Lung microvascular endothelial cell (primary cell): ENCODE measurements around the gene CPED1. TPM values are rescaled to one million over a fixed set of nuclear protein-coding genes. Genes with fewer than 3 reads are reported as not detected.
"Not testable (repeated sequence)": the region's sequence is repeated elsewhere in the genome, so short reads cannot be mapped to it uniquely, and the experiment has no call there.

Experiments used
- DNase-seq, 2 donors: peaks; one replicate each; pipeline versions ENCODE4 v3.0.0 to v3.0.0-alpha.2; 2010; ENCODE audit warnings: low read depth in 2 of 2
- total RNA-seq: library from RNA; depleted of rRNA; stranded (reverse); fragments of >200 nt; gene quantifications from 2 replicates; pipeline ENCODE4 v1.2.1, GENCODE V29; 2014

CPED1 gene
- total RNA-seq, 1 donor from 2014 or later: 0.20 TPM

DNA sequence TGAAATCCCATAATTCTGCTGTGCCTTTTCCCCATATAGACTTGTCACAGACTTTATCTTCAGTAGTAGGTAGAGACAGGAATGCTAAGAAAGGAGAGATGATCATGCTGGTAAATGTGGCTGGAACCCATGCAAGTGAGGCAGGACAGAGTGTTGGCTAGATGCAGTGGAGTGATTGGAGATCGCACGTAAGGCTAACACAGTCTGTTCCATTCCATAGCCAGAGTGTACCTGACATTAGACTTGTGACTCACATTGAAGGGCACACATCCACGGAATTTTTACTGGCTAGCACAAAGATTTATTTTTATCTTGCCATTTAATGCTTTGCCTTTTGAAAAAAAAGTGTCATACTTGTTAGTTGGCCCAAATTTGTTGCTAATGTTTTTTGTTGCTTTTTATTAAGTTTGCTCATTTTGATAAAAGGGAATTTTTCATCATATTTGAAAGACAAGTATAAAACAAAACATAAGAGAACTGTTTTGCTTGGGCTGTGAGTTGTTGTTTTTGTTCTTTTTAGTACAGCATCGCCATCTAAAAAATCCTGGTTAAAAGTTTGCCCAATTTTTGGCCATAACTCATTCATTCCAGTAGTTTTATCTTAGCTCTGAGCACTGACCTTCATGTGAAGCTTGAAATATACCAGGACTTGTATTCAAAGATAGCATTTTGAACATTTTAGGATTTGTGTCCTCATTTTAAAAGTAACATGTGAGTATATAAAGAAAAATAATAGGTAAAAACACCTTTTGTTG lies 81.0 kb downstream of the CPED1 start:
- DNase-seq: peak in 1 of 2 donors; percentile 48

GRCh38 chr7:121071132-121071531 lies 82.6 kb downstream of the CPED1 start:
- no peak for DNase-seq

DNA sequence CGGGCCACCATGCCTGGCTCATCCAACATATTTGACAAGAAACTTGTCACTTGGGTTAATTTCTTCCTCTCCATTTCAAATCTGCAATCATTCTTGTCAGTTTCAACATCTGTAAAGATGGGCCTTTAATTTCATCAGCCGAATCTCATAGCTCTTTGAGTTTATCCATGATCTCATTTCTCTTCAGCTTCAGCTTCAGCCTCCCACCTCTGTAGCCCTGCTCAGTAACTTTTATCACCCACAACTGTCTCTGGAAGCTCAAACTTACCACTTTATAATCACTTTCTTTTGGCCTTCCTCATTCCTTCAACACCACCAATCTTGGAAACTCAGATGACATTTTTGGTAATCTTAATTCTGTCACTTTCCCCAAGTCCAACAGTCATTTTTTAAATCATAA lies 83.2 kb downstream of the CPED1 start:
- DNase-seq: no peak

DNA sequence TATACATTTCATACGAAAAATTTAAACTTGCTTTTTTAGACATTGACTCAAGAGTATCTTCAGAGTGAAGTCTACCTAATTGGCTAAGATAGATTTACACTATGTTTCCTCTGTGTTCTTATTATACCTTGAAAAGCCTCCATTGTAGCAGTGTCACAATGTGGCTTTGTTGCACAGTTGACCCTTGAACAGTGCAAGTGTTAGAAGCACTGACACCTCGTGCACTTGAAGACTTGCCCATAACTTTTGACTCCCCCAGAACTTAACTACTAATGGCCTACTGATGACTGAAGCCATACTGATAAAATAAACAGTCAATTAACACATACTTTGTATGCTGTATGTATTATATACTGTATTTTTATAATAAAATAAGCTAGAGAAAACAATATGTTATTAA lies 84.3 kb downstream of the CPED1 start:
- no peak for DNase-seq

GRCh38 chr7:121073463-121074099 lies 85.1 kb downstream of the CPED1 start:
- DNase-seq: no peak

GRCh38 chr7:121075424-121075841 lies 86.9 kb downstream of the CPED1 start:
- not testable (repeated sequence) for DNase-seq

DNA sequence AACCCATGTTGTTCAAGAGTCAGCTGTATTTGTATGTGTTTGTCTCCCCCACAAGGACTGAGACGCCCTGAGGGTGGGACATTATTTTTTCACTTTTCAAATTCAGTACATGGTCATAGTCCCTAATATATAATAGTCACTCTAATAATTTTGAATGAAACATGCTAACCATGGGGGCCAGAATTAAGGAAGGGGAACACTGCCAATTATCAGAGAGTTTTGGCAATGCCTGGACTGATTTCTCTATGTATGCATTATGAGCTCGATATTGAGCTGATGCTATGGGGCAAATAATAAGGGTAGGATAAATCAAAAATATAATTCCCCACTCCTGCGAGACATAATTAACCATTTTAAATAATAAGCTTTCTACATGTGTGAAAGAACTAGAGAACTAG lies 87.4 kb downstream of the CPED1 start:
- no peak for DNase-seq

DNA sequence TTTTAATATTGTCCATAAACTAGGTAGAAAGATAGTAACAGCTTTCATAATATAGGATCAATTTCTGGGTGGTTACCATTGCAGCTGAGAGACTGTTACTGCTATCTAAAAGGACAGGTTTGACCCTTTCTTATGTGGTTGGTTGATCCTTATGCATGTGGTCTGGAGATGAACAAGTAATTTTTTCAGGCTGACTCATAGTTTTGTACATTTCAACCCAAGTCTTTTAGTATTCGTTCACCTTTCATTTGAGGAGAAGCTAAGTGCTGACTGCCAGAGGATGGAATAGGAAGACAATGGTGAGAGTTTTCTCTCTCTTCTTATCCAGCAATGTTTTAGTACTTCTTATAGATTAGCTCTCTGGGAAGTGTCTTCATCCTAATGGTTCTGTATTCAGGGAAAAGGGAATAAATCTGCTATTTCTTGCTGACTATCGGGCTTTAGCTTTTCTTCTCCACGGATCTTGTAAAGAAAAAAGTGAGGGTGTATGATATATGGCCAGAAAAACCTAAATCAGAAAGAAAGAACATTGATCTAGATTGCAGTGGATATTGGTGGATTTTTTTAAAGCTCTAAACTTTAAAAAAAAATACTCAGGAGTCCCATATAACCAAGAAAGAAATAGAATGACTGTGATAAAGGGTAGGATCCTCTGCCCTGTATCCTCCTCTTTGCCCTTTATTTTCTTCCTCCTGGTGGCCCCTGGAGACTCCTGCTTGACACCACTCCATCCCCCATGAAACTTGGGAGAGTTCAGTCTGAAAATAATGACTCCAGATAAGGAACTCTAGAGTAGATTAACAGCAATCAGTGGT lies 88.0 kb downstream of the CPED1 start:
- peak in 1 of 2 donors; percentile 33 for DNase-seq

DNA sequence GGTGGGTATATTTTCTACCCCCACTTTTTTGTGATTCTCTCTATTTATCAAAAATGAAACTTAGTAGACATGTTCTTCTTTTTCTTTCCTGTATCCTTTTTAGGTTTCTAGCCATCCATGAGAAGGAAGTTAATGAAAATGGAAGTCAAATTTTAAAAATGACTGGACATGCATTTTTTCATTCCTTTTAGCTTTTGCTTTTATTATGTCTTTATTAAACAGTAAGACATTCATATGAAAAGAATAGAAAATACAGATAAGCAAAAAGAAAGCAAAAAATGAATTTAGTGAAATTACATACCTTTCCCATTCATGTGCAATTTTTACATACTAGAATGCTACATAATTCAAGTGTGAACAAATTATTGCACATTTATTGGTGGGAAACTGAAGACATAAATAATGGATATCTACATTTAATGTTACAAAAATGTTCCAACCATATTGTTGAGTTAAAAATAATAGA lies 88.7 kb downstream of the CPED1 start:
- DNase-seq: no peak

DNA sequence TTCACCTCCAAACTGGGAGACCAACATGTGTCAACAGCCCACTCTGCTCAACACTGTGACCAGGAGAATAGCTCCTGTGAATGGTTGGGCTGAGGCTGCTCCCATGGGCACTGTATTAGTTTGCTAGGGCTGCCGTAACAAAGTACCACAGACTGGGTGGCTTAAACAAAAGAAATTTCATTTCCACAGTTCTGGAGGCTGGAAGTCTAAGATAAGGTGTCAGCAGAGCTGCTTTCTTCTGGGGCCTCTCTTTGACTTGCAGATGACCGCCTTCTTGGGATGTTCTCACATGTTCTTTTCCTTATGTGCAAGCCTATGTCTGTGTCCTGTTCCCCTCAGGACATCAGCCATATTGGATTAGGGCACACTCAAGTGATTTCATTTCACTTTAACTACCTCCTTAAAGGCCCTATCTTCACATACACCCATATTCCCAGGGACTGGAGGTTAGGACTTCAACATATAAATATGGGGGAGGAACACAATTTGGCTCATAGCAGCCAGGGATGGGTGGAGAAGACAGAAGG lies 90.3 kb downstream of the CPED1 start:
- no peak for DNase-seq

DNA sequence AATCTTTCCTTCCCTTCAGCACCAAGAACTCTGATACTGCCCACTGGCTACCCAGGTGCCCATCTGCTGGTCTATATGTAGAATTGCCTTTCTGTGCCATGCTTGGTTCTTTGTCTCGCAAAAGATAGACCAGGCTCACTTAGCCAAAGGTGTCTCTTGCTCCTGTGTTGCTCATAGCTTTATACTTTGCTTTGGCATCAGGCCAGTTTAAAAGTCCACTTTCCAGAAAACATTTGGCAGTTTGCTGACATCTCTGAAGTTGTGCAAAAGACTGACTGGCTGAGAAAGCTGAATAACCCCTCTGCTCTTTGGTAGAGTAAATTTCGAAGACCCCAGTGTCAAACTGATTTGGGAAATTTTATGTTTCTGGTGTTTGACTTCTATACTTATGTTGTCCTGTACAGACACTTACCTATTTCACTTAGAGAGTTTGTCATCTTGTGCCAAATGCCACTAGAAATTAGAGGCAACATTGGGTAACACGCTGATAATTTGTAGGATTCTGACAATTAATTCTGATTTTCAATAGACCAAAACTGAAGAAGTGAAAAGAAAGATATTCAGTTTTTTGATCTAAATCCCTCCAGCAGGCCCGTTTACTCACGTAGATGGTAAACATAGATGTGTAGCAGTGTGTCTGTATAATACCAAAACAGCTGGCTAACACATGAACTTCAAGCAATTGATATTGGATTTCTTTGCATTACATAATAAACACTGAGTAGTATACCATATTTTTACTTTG lies 91.1 kb downstream of the CPED1 start:
- peak; percentile 7 to 24 for DNase-seq

GRCh38 chr7:121080257-121080912 lies 91.9 kb downstream of the CPED1 start:
- DNase-seq: no peak

DNA sequence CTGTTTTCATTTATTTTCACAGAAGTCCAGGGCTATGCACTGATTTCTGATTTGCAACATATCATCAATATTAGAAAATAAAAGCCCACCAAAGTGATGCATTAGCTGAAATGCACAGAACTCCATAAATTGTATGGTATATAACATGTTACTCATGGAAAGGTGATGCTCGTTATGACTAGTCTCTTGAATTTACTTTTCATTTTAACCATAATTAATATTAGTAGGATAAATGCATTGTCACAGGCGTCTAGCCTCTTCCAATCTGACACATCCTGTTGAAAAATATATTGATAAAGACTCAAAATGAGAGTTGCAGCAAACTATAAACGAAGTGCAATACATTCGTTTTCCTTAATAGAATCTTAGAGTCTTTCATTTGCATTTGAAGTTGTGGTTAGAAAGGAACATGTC lies 92.4 kb downstream of the CPED1 start:
- no peak for DNase-seq

DNA sequence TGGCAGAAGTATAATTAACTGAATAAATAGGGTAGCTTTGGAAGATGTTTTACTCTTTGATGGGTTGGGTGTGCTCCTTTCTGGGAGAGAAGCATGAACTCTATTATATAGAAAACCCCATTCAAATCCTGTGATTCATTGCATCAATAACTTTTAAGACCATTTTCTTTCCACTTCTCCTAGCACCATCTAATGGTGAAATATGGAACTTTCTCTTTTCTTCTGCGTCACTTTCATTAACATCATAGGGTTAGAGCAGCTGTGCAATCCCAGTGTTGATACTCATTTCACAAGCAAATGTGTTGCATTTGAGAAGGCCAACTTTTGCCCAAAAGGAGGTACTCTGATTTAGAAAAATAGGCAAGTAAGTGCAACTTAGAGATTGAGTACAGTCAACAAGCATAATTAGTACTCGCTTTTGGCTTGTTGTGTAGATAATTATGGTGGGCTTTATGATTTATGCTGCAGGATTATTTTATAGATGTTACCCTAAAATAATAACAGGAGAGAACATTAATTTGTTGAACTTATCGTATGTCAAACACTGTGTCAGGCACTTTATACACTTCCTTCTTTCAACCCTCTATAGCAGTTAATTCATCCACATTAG lies 92.9 kb downstream of the CPED1 start:
- DNase-seq: peak; percentile 71 to 77

DNA sequence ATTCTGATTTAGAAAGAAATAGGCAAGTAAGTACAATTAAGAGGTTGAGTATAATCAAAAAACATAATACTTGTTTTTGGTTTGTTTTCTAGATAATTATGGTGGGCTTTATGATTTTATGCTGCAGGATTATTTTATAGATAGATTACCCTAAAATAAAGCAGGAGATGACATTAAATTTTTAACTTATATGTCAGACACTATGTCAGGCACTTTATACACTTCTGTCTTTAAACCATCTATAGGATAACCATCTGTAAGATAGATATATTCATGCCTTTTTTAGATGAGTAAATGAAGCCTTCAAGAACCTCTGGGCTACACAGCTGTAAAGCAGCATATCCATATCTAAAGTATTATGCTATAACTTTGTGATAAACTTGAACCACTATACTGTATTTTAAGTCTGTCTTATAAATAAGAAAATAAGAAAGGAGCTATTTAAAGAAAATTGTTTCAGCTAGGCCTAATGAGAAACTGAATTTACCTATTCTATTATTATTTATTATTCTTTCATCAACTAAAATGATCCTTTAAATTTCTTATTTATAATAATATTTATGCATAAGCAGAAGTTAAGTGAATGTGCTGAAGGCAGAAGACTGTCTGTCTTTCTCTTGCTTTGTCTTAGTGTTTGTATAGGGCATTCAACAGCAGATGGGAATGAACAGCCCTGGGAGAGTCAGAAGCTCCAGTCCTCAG lies 94.0 kb downstream of the CPED1 start:
- DNase-seq: no peak

DNA sequence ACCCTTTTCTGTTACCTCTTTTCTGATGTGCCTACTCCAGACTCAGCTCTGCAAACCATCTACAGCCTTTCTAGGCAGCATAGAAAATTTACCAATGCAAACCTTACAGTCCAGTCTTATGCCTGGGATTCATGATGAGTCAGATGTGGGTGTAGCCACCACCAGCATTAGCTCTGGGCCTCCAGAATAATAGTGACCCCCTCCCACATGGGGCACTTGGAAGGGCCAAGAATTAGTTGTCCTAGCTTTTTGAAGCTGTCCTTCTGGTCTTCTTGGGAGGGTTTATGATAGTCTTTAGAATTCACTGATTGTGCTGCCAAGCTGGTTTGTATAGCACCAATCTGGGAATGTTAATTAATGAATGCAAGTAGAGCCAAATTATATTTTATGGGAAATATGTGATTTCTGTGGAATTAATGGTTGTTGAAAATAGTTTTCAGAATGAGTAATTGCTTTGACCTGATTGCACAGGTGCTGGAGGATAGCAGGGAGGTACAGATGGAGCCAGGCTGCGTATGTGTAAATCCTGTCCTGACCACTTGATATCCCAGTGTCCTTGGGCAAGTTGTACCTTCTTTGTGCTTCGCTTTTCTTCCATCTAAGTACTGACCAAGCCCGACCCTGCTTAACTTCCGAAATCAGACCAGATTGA lies 94.8 kb downstream of the CPED1 start:
- peak in 1 of 2 donors; percentile 56 for DNase-seq

GRCh38 chr7:121083790-121084251 lies 95.3 kb downstream of the CPED1 start:
- peak in 1 of 2 donors; percentile 33 for DNase-seq

- no peak for DNase-seq
Measured at GRCh38 chr7:121084256-121084655, 95.7 kb downstream of the CPED1 start.
